Gastrocnemius medialis (tissue), 4 donors: Measurements from ENCODE around the gene SMAD9. TPM values are rescaled to one million over a fixed set of nuclear protein-coding genes. Genes with fewer than 3 reads are reported as not detected.

Experiments used
- ATAC-seq, 2 donors: fragments of 150-250 bp; one replicate each; pipeline ENCODE4 v1.9.1; 2016
- DNase-seq, 2 donors: peaks; one replicate each; pipeline ENCODE4 v3.0.0-alpha.2; 2019
- H3K27ac ChIP-seq, 4 donors: fragments of 200-600 bp; sonication (generic); 1 replicate in 1 of 4; 2 replicates in 3 of 4; pipeline ENCODE4 v1.5.1; 2016 to 2018; ENCODE audit warnings: mild to moderate bottlenecking in 2 of 4, moderate library complexity in 1 of 4
- H3K27me3 ChIP-seq, 3 donors: fragments of 200-600 bp; sonication (generic) in 2 of 3; 1 replicate in 1 of 3; 2 replicates in 2 of 3; pipeline versions ENCODE4 v1.5.1 to v1.6.0; 2016 to 2019; ENCODE audit warnings: mild to moderate bottlenecking in 1 of 3, moderate library complexity in 1 of 3
- H3K36me3 ChIP-seq, 2 donors: fragments of 200-600 bp; sonication (generic) in 1 of 2; one replicate each; pipeline ENCODE4 v1.5.1; 2017 to 2018
- H3K4me1 ChIP-seq, 2 donors: fragments of 200-600 bp; sonication (generic) in 1 of 2; one replicate each; pipeline ENCODE4 v1.5.1; 2016 to 2017; ENCODE audit warnings: mild to moderate bottlenecking in 2 of 2
- H3K4me3 ChIP-seq, 4 donors: fragments of 200-600 bp; sonication (generic) in 3 of 4; 1 replicate in 1 of 4; 2 replicates in 3 of 4; pipeline ENCODE4 v1.5.1; 2016 to 2019; ENCODE audit warnings: mild to moderate bottlenecking in 2 of 4
- H3K9me3 ChIP-seq, 3 donors: fragments of 200-600 bp; sonication (generic) in 2 of 3; 1 replicate in 1 of 3; 2 replicates in 2 of 3; pipeline ENCODE4 v1.5.1; 2016 to 2019
- CTCF ChIP-seq, 5 experiments: fragments of 450-650 bp in 3 of 5; fragments of 200-600 bp in 2 of 5; sonication (generic) in 2 of 5; IDR thresholded peaks in 4 of 5; conservative IDR thresholded peaks in 1 of 5; 1 replicate in 4 of 5; 2 replicates in 1 of 5; pipeline ENCODE4 v1.5.1; 2016 to 2019; ENCODE audit warnings: antibody characterized with exemption in 5 of 5, mild to moderate bottlenecking in 3 of 5, moderate library complexity in 3 of 5
- POLR2A ChIP-seq, 2 donors: fragments of 450-650 bp; IDR thresholded peaks; one replicate each; pipeline ENCODE4 v1.6.1; 2017; ENCODE audit warnings: antibody characterized with exemption in 2 of 2, mild to moderate bottlenecking in 2 of 2, moderate library complexity in 2 of 2
- in situ Hi-C, 4 donors: fragments of 200-750 bp; cut with MboI; loops; one replicate each; pipeline versions ENCODE4 v1.15.0 to v1.8.0; 2017; ENCODE audit warnings: low sequenced_read_pairs in 4 of 4
- intact Hi-C: fragments of 100-400 bp; cut with DNase I; formaldehyde crosslinking; loops from one replicate; pipeline ENCODE4 v1.15.1; 2023; ENCODE audit warnings: low total_unique reads
- total RNA-seq, 4 donors: library from RNA; depleted of rRNA; stranded (reverse); fragments of >200 nt; gene quantifications; one replicate each; pipeline versions ENCODE4 v1.1.0 to v1.2.3, GENCODE V29; 2016

SMAD9 gene
- total RNA-seq, 4 donors from 2014 or later: 2.2 to 14.9 (median 6.5) TPM

GRCh38 chr13:36907821-36908220 is 12.2 kb downstream of the SMAD9 start:
- Histone ChIP-seq H3K9me3 (no peaks in the 10 kb centered on the region), H3K36me3 (no peaks in the 10 kb centered on the region), H3K4me3 (no peak overlapping the region), H3K27ac (no peak overlapping the region), H3K27me3 (no peaks in the 10 kb centered on the region), H3K4me1 (no peaks in the 10 kb centered on the region)
- in situ Hi-C loops (no loop called here), intact Hi-C loops (no loop called here)
- TF ChIP-seq POLR2A (IDR thresholded peaks at IDR 0.05) (no peak), CTCF (IDR thresholded peaks at IDR 0.05 in 4 of 5, conservative IDR thresholded peaks at IDR 0.05 in 1 of 5) (no peak)
- ATAC-seq (no peak), DNase-seq (no peak)

GRCh38 chr13:36907266-36907665 is 12.8 kb downstream of the SMAD9 start:
- Histone ChIP-seq H3K4me1 (no peaks in the 10 kb centered on the region), H3K27me3 (no peaks in the 10 kb centered on the region), H3K36me3 (no peaks in the 10 kb centered on the region), H3K9me3 (no peaks in the 10 kb centered on the region), H3K27ac (no peak overlapping the region), H3K4me3 (no peak overlapping the region)
- no peak for DNase-seq
- no peak for ATAC-seq
- TF ChIP-seq POLR2A (IDR thresholded peaks at IDR 0.05): no peak
- no peak for TF ChIP-seq CTCF (IDR thresholded peaks at IDR 0.05 in 4 of 5, conservative IDR thresholded peaks at IDR 0.05 in 1 of 5)
- intact Hi-C loops: no loop called here
- in situ Hi-C loops: no loop called here

- ATAC-seq: no peak
These were observed 14.1 kb downstream of the SMAD9 start for GRCh38 chr13:36905944-36906343.

GRCh38 chr13:36903925-36904595 is 16.0 kb downstream of the SMAD9 start:
- H3K27me3 ChIP-seq: no peaks in the 10 kb centered on the region
- no peaks in the 10 kb centered on the region for H3K9me3 ChIP-seq
- DNase-seq: no peak
- H3K4me3 ChIP-seq: no peak overlapping the region
- no peak overlapping the region for H3K27ac ChIP-seq
- intact Hi-C loops (no loop called here), in situ Hi-C loops (no loop called here)
- no peak for TF ChIP-seq CTCF (IDR thresholded peaks at IDR 0.05 in 4 of 5, conservative IDR thresholded peaks at IDR 0.05 in 1 of 5)
- TF ChIP-seq POLR2A (IDR thresholded peaks at IDR 0.05): no peak
- H3K4me1 ChIP-seq: no peaks in the 10 kb centered on the region
- H3K36me3 ChIP-seq: no peaks in the 10 kb centered on the region
- no peak for ATAC-seq

More at GRCh38 chr13:36905944-36906343, 14.1 kb downstream of the SMAD9 start:
- Histone ChIP-seq H3K27ac (no peak overlapping the region), H3K36me3 (no peaks in the 10 kb centered on the region), H3K4me1 (no peaks in the 10 kb centered on the region), H3K27me3 (no peaks in the 10 kb centered on the region), H3K9me3 (no peaks in the 10 kb centered on the region), H3K4me3 (no peak overlapping the region)
- TF ChIP-seq POLR2A (IDR thresholded peaks at IDR 0.05): no peak
- no peak for TF ChIP-seq CTCF (IDR thresholded peaks at IDR 0.05 in 4 of 5, conservative IDR thresholded peaks at IDR 0.05 in 1 of 5)
- intact Hi-C loops (no loop called here), in situ Hi-C loops (no loop called here)
- DNase-seq: no peak
